ENCODE results near the gene TRPM3.

GRCh38 chr9:70917277-70917676 lies 204.1 kb downstream of the TRPM3 start:
- TF ChIP-seq CTCF (IDR thresholded peaks at IDR 0.05) (no peak), EZH2 (IDR thresholded peaks at IDR 0.05; ENCODE audit: borderline replicate concordance, insufficient read depth, low read depth, low read length, poor library complexity, severe bottlenecking) (no peak)
